Anterior cingulate cortex (tissue), 58 donors: ENCODE data around the gene SPTBN1.
A peak's percentile ranks its signal among the peaks of the same experiment; 100 is the strongest.

Experiments used
- DNase-seq, 58 donors: peaks; one replicate each; lab custom pipeline; 2025; lab: John Stamatoyannopoulos, UW

SPTBN1 gene

GRCh38 chr2:54636415-54637139 lies 180.4 kb downstream of the SPTBN1 start:
- peak in 6 of 58 donors; percentile 12 to 30 (median 19) for DNase-seq

- no peak for DNase-seq
Observed at GRCh38 chr2:54638103-54638502, 182.0 kb downstream of the SPTBN1 start.

- DNase-seq: no peak
Observed at GRCh38 chr2:54638774-54639187, 182.7 kb downstream of the SPTBN1 start.

- DNase-seq: no peak
Observed at GRCh38 chr2:54639609-54640008, 183.5 kb downstream of the SPTBN1 start.

- DNase-seq: no peak
Observed at GRCh38 chr2:54640834-54641540, 184.9 kb downstream of the SPTBN1 start.

- DNase-seq: peak in 48 of 58 donors; percentile 13 to 89 (median 61)
Observed at GRCh38 chr2:54641988-54642387, 185.9 kb downstream of the SPTBN1 start.

- DNase-seq: no peak
Observed at GRCh38 chr2:54642677-54643430, 186.7 kb downstream of the SPTBN1 start.

GRCh38 chr2:54644236-54644635 lies 188.1 kb downstream of the SPTBN1 start:
- DNase-seq: no peak

GRCh38 chr2:54646170-54646927 lies 190.2 kb downstream of the SPTBN1 start:
- DNase-seq: no peak

- no peak for DNase-seq
Observed at GRCh38 chr2:54648256-54648655, 192.1 kb downstream of the SPTBN1 start.

- no peak for DNase-seq
Observed at GRCh38 chr2:54649191-54649590, 193.1 kb downstream of the SPTBN1 start.

GRCh38 chr2:54649633-54650032 lies 193.5 kb downstream of the SPTBN1 start:
- no peak for DNase-seq

GRCh38 chr2:54650612-54651011 lies 194.5 kb downstream of the SPTBN1 start:
- no peak for DNase-seq

GRCh38 chr2:54651291-54651690 lies 195.2 kb downstream of the SPTBN1 start:
- no peak for DNase-seq

GRCh38 chr2:54652540-54652939 lies 196.4 kb downstream of the SPTBN1 start:
- DNase-seq: no peak

- no peak for DNase-seq
Observed at GRCh38 chr2:54653572-54654204, 197.6 kb downstream of the SPTBN1 start.

- no peak for DNase-seq
Observed at GRCh38 chr2:54655046-54655809, 199.1 kb downstream of the SPTBN1 start.

- DNase-seq: no peak
Observed at GRCh38 chr2:54656863-54657262, 200.7 kb downstream of the SPTBN1 start.

GRCh38 chr2:54657664-54658083 lies 201.5 kb downstream of the SPTBN1 start:
- peak in 14 of 58 donors; percentile 4 to 42 (median 24) for DNase-seq
